ENCODE measurements around the gene IFFO2.

DNA sequence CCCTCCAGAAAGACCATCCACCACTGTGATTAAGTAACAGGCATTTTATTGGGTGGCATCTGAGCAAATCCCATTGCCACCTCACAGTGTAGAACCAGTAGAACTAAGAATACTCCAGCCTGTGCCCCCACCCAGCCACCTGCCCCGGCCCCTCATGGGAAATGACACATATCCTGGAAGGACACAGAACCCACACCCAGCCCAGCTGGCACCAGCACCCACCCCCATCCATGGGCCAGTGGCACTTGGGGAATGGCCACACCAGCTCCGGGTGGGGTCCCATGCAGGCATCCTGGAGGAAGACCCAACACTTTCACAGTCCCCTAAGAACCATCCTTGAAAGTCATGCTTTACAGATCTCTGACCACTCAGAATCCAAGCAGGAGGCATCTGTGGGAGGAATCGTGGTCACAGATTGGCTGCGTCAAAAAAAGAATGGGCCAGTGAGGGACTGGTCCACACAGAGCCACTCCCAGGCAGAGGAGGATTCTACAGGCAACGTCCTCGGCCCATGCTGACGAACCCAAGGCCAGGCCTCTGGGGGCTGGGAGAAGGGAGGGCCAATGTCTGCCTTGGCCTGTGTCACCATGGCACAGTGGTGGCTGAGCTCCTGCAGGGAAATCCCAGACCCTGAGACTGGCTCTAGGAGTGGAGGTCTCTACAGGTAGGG, 84.9 kb downstream of the IFFO2 start:
- no peak for TF ChIP-seq GATA2 (IDR thresholded peaks at IDR 0.05; ENCODE audit: low read depth, low read length)
- TF ChIP-seq GATA3 (IDR thresholded peaks at IDR 0.05; ENCODE audit: low read depth, low read length): no peak

All from SH-SY5Y (cell line).